Activated naive CD4-positive, alpha-beta T cell (primary cell): ENCODE measurements around the gene EPHA7.

Source experiments
- DNase-seq, 4 experiments: peaks; one replicate each; lab custom pipeline; 2025; lab: John Stamatoyannopoulos, UW

The EPHA7 gene

GRCh38 chr6:93393554-93394074 lies 25.7 kb downstream of the EPHA7 start:
- DNase-seq: no peak

DNA sequence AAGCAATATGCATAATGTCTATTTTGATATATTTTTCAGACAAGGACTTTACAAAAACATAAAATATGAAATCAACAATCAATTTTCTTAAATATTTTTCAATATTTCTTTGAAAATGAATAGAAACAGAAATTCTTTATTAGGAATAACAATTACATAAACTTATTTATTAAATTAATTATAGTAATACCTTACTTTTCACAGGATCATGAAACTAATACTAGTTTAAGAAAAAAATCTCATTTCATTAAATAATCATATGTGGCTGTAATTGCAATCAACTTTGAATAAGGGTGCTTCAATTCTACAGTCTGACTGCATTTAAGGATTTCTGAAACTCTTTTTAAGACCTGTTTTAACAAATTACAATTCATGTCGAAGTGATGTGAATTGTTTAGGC lies 26.6 kb downstream of the EPHA7 start:
- no peak for DNase-seq

- DNase-seq: no peak
These were observed 27.4 kb downstream of the EPHA7 start for GRCh38 chr6:93391965-93392364.

DNA sequence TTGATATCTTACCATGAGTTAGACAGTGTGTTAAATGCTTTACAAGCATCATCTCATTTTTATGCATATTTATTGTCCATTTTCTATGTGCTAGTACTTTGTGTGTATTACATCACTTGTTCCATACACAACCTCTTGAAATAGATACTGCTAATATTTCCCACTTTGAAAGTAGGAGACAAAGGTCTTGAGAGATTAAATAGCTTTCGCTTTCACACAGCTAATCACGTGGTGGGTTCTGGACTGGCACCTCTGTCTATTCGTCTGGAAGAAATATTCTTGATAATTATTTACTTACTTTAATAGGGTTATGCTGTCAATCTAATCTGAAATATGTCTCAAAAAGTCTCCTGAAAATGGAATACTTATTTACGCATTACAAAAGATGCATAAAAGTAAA lies 30.2 kb downstream of the EPHA7 start:
- DNase-seq: no peak

DNA sequence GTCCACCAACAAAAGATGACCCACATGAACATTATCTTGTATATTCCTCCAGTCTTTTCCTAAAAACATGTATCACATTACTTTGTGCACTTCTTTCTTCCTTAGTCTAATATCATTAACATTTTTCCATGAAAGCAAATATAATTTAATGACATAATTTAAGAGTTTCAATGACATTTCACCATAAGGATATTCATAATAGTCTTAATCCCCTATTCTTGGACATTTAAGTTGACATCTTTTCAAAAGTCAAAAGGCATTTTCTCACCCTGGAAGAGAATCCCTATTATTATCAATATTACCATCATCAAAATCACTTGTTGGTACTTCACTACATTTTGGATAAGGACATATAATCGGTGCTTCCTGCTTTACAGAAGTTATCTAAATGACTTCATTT lies 31.3 kb downstream of the EPHA7 start:
- DNase-seq: no peak

- no peak for DNase-seq
These were observed 43.3 kb downstream of the EPHA7 start for GRCh38 chr6:93376026-93376540.

GRCh38 chr6:93373445-93373844 lies 45.9 kb downstream of the EPHA7 start:
- DNase-seq: no peak

DNA sequence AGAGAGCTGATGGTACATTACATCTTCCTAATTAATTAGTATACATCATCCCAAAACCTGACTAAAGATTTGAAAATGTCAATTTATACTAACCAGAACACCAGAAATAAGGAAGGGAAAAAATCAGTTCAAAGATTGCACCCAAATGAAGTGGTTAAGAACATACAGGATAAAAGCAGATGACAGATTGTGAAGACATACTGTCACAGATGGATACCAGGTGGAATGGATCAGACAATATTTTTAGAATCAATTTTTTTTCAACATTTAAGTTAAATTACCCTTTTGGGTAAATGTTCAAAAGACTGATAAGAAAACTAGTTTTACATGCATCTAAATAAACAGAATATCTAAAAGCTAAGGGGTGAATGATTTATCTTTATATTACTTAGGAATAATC lies 47.6 kb downstream of the EPHA7 start:
- no peak for DNase-seq

DNA sequence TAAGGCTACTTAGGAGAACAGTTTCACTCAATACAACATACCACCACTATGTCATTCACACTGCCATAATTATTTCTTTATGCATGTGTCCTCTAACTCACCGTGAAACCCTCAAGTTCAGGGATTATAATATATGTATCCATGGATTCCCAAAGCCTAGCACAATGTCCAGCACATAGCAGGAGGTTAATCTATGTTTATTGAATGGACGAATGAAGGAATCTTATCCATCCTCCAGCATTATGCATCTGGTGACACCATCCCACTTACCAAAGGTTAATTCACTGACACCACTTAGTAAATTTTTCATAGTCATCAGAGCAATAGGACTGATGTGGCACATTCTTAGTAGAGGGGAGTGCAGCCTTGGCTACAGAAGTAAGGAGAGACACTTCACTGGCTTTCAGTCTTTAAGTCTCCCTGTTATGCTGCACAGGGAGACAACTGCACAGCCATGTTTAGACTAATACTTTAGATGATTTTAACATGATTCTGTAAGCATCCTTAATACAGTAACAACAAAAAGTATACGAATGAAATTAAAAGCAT lies 49.7 kb downstream of the EPHA7 start:
- no peak for DNase-seq

- DNase-seq: no peak
These were observed 52.9 kb downstream of the EPHA7 start for GRCh38 chr6:93366506-93366905.

- DNase-seq: no peak
These were observed 53.9 kb downstream of the EPHA7 start for GRCh38 chr6:93365445-93365844.

DNA sequence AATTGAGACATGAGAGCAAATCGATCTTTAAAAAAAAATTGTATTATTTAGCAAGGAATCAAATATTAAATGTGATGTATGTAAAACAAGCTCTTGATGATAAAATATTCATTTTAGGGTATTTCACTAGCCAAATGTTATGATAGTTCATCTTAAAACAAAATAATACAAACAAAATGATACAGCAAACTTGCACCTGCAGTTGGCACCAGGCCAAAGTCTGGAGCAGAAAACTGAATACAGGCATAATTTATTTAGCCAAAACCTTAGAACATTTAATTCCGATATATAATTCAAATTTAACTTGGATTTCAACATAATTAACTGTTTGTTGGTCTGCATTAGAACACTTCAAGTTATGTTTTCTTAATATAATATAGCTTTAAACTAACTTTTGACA lies 60.9 kb downstream of the EPHA7 start:
- no peak for DNase-seq

DNA sequence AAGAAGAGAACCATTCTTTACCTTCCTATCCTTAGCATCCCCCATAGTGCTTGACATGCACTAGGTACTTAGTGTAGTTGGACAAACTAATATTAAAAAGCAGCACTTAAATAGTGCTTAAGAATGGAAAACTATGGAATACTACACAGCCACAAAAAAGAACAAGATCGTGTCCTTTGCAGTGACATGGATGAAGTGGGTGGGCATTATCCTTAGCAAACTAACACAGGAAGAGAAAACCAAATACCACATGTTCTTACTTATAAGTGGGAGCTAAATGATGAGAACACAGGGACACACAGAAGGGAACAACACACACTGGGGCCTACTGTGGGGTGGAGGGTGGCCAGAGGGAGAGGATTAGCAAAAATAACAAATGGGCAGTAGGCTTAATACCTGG lies 66.8 kb downstream of the EPHA7 start:
- no peak for DNase-seq

- DNase-seq: no peak
These were observed 68.1 kb downstream of the EPHA7 start for GRCh38 chr6:93351222-93351621.

DNA sequence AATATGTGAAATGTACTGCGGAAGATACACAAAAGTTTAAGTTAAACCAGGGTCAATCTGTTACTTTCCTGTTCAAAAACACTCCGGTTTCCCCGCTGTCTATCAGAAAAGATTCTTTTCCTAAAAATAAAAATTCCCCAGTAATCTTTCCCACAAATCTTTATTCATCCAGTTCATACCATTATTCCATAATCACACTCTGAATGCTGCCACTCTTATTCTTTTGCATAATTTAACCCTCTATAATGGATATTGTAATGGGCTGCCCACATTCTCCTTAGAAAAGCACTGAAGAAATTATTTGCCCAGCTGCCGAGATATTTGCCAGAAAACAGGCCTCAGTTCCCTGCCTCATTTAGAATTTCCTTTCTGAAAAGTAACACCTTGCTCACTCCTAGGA lies 68.6 kb downstream of the EPHA7 start:
- no peak for DNase-seq

DNA sequence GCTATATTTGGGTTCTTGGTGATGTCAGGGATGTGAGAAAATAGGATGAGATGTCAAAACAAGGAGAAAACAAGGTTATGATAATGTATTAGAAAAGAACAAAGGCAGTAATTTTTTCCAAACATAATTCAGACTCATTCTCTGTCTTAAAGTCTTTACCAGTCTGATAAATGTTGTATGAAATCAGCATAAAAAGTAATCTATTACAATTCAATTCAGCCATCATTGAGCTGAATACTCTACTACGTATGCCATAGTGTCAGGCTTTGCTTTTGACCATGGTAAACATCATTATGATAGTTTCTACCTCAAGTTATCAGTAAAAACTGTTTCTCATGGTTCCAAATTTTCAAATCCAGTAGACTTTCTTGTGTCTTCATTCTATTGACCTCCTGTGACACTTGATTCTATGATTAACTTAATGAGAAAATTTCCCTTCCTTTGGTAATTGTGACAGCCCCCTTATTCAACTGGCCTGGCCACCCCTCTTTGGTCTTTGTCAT lies 75.0 kb downstream of the EPHA7 start:
- no peak for DNase-seq

DNA sequence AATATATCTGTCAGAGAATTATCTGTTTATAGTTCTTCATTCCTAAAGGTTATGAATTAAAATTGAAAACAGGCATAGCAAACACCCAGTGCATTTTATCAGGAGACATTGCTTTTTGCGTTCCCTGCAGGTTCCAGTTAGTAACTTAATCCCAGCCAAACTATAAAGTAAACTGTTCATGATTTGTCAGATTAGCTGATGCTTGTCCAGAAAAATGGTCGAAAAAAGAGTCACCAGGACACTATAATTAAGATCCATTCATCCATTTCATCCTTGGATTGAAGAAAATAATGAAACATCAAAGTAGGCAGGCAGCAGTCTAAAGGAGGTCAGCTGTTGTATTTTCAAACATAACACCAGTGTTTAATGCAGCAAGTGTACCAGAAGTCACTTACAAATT lies 75.9 kb downstream of the EPHA7 start:
- DNase-seq: no peak

- DNase-seq: no peak
These were observed 77.3 kb downstream of the EPHA7 start for GRCh38 chr6:93341900-93342613.

- DNase-seq: no peak
These were observed 81.5 kb downstream of the EPHA7 start for GRCh38 chr6:93337772-93338394.

DNA sequence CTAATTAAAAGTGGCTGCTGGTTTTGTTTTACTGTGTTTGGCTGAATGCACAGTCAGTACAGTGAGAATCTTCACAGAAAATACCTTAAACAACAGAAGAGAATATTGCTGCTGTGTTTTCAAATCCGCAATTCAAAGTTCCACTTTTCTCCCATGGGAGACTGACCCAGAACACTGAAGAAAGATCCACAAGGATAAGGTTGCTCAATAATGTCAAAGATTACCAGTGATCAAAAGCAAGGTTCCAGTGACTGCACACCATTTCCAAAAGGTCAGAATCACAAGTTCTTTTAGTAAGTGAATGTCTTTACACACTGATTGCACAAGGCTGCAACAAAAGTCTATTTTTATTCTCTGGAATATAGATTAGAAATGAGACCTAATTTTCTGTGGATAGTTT lies 82.3 kb downstream of the EPHA7 start:
- no peak for DNase-seq

- no peak for DNase-seq
These were observed 89.9 kb downstream of the EPHA7 start for GRCh38 chr6:93329301-93330000.

DNA sequence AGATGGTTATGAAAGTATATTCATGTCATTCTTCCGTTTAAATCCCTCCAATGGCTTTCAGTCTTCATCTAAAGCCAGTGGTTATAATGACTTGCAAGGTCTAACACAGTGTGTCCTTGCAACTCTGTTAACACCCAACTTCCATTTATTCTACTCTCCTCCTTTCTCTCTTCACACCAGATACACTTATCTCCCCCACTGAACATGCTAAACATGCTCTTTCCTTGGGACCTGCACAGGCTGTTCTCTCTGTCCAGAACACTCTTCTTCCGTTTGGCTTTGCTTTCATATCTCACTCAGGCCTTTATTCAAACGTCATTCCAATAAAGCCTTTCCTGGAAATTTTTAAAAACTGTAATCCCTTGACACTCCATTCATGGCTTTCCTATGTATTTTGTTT lies 91.5 kb downstream of the EPHA7 start:
- no peak for DNase-seq
